Breast epithelium (tissue), 4 donors: ENCODE measurements around the gene SPACDR. TPM values are rescaled to one million over a fixed set of nuclear protein-coding genes. Genes with fewer than 3 reads are reported as not detected.

ENCODE experiments used
- DNase-seq, 2 donors: peaks; one replicate each; pipeline ENCODE4 v3.0.0-alpha.2; 2019; ENCODE audit warnings: low spot score in 2 of 2
- H3K27ac ChIP-seq, 2 donors: fragments of 200-600 bp; sonication (generic) in 1 of 2; one replicate each; pipeline ENCODE4 v1.5.1; 2016 to 2019; ENCODE audit warnings: mild to moderate bottlenecking in 1 of 2
- H3K27me3 ChIP-seq, 2 donors: fragments of 200-600 bp; sonication (generic) in 1 of 2; one replicate each; pipeline versions ENCODE4 v1.5.1 to v1.6.0; 2017 to 2019; ENCODE audit warnings: control low read depth in 1 of 2, mild to moderate bottlenecking in 1 of 2
- H3K36me3 ChIP-seq: fragments of 200-600 bp; one replicate; pipeline ENCODE4 v1.5.1; 2019
- H3K4me1 ChIP-seq, 2 donors: fragments of 200-600 bp; sonication (generic); one replicate each; pipeline ENCODE4 v1.5.1; 2016 to 2019; ENCODE audit warnings: control low read depth in 1 of 2
- H3K4me3 ChIP-seq, 3 donors: fragments of 200-600 bp; sonication (generic); 1 replicate in 2 of 3; 2 replicates in 1 of 3; pipeline ENCODE4 v1.5.1; 2016 to 2019; ENCODE audit warnings: mild to moderate bottlenecking in 3 of 3, moderate library complexity in 2 of 3
- H3K9me3 ChIP-seq, 2 donors: fragments of 200-600 bp; sonication (generic) in 1 of 2; one replicate each; pipeline ENCODE4 v1.5.1; 2016 to 2019; ENCODE audit warnings: control low read depth in 1 of 2
- CTCF ChIP-seq, 3 donors: fragments of 450-650 bp; IDR thresholded peaks; one replicate each; pipeline ENCODE4 v1.5.1; 2016 to 2017; ENCODE audit warnings: antibody characterized with exemption in 3 of 3, mild to moderate bottlenecking in 3 of 3, moderate library complexity in 3 of 3
- POLR2A ChIP-seq: fragments of 450-650 bp; IDR thresholded peaks from one replicate; pipeline ENCODE4 v1.6.1; 2016; ENCODE audit warnings: antibody characterized with exemption, mild to moderate bottlenecking, moderate library complexity
- POLR2AphosphoS5 ChIP-seq, 3 donors: sonication (generic); formaldehyde crosslinking; IDR thresholded peaks; one replicate each; pipeline ENCODE4 v1.6.1; 2017; ENCODE audit warnings: antibody characterized with exemption in 3 of 3
- intact Hi-C: fragments of 100-400 bp; cut with DNase I; formaldehyde crosslinking; loops from one replicate; pipeline ENCODE4 v1.15.1; 2023; ENCODE audit warnings: low total_unique reads
- total RNA-seq, 3 donors: library from RNA; depleted of rRNA; stranded (reverse); fragments of >200 nt; gene quantifications; one replicate each; pipeline ENCODE4 v1.1.0, GENCODE V29; 2016

The SPACDR gene
- total RNA-seq, 3 donors from 2014 or later: not detected

GRCh38 chr7:100433592-100434296 is 30.3 kb downstream of the SPACDR start:
- Histone ChIP-seq H3K4me1 (peaks cover 8 to 33% of the 10 kb centered on the region in 2 donors), H3K9me3 (no peaks in the 10 kb centered on the region), H3K27ac (peak overlapping the region; percentile 76 to 99), H3K4me3 (no peak overlapping the region), H3K36me3 (no peaks in the 10 kb centered on the region), H3K27me3 (no peaks in the 10 kb centered on the region)
- intact Hi-C loops: no loop called here
- TF ChIP-seq POLR2A: no peak
- TF ChIP-seq CTCF (IDR thresholded peaks at IDR 0.05): no peak
- TF ChIP-seq POLR2AphosphoS5 (IDR thresholded peaks at IDR 0.05): no peak
- DNase-seq: no peak

- TF ChIP-seq CTCF (IDR thresholded peaks at IDR 0.05) (no peak), POLR2A (no peak)
- DNase-seq: no peak
- Histone ChIP-seq H3K36me3 (no peaks in the 10 kb centered on the region), H3K9me3 (no peaks in the 10 kb centered on the region), H3K4me1 (peaks cover 8 to 33% of the 10 kb centered on the region in 2 donors), H3K4me3 (no peak overlapping the region), H3K27ac (peak overlapping the region; percentile 76 to 99), H3K27me3 (no peaks in the 10 kb centered on the region)
- intact Hi-C loops: no loop called here
Measured at GRCh38 chr7:100433276-100433591, 30.8 kb downstream of the SPACDR start.

GRCh38 chr7:100432621-100433275 is 31.3 kb downstream of the SPACDR start:
- Histone ChIP-seq H3K36me3 (no peaks in the 10 kb centered on the region), H3K27me3 (no peaks in the 10 kb centered on the region), H3K4me3 (peak overlapping the region in 1 of 3 donors; percentile 98), H3K27ac (peak overlapping the region; percentile 76 to 99), H3K4me1 (peaks cover 8 to 33% of the 10 kb centered on the region in 2 donors), H3K9me3 (no peaks in the 10 kb centered on the region)
- intact Hi-C loops: no loop called here
- DNase-seq: no peak
- TF ChIP-seq POLR2A (no peak), POLR2AphosphoS5 (IDR thresholded peaks at IDR 0.05) (no peak), CTCF (IDR thresholded peaks at IDR 0.05) (no peak)

- Histone ChIP-seq H3K4me3 (peak overlapping the region in 1 of 3 donors; percentile 98), H3K9me3 (no peaks in the 10 kb centered on the region), H3K27ac (peak overlapping the region; percentile 99 to 100), H3K27me3 (no peaks in the 10 kb centered on the region), H3K4me1 (peaks cover 8 to 33% of the 10 kb centered on the region in 2 donors), H3K36me3 (no peaks in the 10 kb centered on the region)
- intact Hi-C loops: no loop called here
- TF ChIP-seq CTCF (IDR thresholded peaks at IDR 0.05): no peak
- TF ChIP-seq POLR2A: no peak
- TF ChIP-seq POLR2AphosphoS5 (IDR thresholded peaks at IDR 0.05): no peak
- DNase-seq: no peak
Measured at GRCh38 chr7:100432053-100432452, 32.0 kb downstream of the SPACDR start.

GRCh38 chr7:100431286-100431735 is 32.7 kb downstream of the SPACDR start:
- no peak for TF ChIP-seq POLR2AphosphoS5 (IDR thresholded peaks at IDR 0.05)
- TF ChIP-seq POLR2A: no peak
- no peak for TF ChIP-seq CTCF (IDR thresholded peaks at IDR 0.05)
- H3K9me3 ChIP-seq: no peaks in the 10 kb centered on the region
- H3K36me3 ChIP-seq: no peaks in the 10 kb centered on the region
- no peaks in the 10 kb centered on the region for H3K27me3 ChIP-seq
- H3K4me3 ChIP-seq: peak overlapping the region in 2 of 3 donors; percentile 88 to 98
- intact Hi-C loops: no loop called here
- DNase-seq: no peak
- peaks cover 8 to 33% of the 10 kb centered on the region in 2 donors for H3K4me1 ChIP-seq
- H3K27ac ChIP-seq: peak overlapping the region; percentile 99 to 100
